Upper lobe of left lung (tissue), 6 donors: ENCODE results near the gene CRPPA. TPM values are rescaled to one million over a fixed set of nuclear protein-coding genes. Genes with fewer than 3 reads are reported as not detected.
"Not testable (repeated sequence)": the region's sequence is repeated elsewhere in the genome, so short reads cannot be mapped to it uniquely, and the experiment has no call there.

ENCODE experiments used
- ATAC-seq, 2 donors: fragments of 200-7000 bp; cut with Tn5 transposase; one replicate each; pipeline ENCODE4 v1.9.1; 2022; ENCODE audit warnings: mild to moderate bottlenecking in 2 of 2, moderate library complexity in 2 of 2; ENCODE audit not compliant: low FRiP score in 2 of 2
- DNase-seq, 2 donors: peaks; one replicate each; pipeline ENCODE4 v3.0.0-alpha.2; 2019 to 2020
- H3K27ac ChIP-seq, 4 donors: fragments of 200-600 bp; sonication (generic); one replicate each; pipeline ENCODE4 v1.5.1; 2016 to 2019
- H3K27me3 ChIP-seq, 4 donors: fragments of 200-600 bp; sonication (generic); one replicate each; pipeline ENCODE4 v1.5.1; 2017 to 2019
- H3K36me3 ChIP-seq, 4 donors: fragments of 200-600 bp; sonication (generic); one replicate each; pipeline ENCODE4 v1.5.1; 2016 to 2019
- H3K4me1 ChIP-seq, 4 donors: fragments of 200-600 bp; sonication (generic); one replicate each; pipeline ENCODE4 v1.5.1; 2018 to 2019
- H3K4me3 ChIP-seq, 4 donors: fragments of 200-600 bp; sonication (generic); one replicate each; pipeline ENCODE4 v1.5.1; 2017 to 2019; ENCODE audit warnings: mild to moderate bottlenecking in 2 of 4, moderate library complexity in 1 of 4
- H3K9me3 ChIP-seq, 4 donors: fragments of 200-600 bp; sonication (generic); one replicate each; pipeline ENCODE4 v1.5.1; 2018 to 2019
- CTCF ChIP-seq, 6 experiments: fragments of 450-650 bp in 4 of 6; fragments of 200-600 bp in 2 of 6; sonication (generic) in 2 of 6; IDR thresholded peaks; one replicate each; pipeline ENCODE4 v1.5.1; 2016 to 2019; ENCODE audit warnings: antibody characterized with exemption in 6 of 6
- EP300 ChIP-seq, 4 donors: sonication (generic); formaldehyde crosslinking; IDR thresholded peaks; one replicate each; pipeline ENCODE4 v1.5.1; 2017; ENCODE audit warnings: antibody characterized with exemption in 4 of 4, control low read depth in 2 of 4
- POLR2A ChIP-seq, 4 donors: fragments of 450-650 bp; IDR thresholded peaks; one replicate each; pipeline ENCODE4 v1.5.1; 2016 to 2017; ENCODE audit warnings: antibody characterized with exemption in 4 of 4, mild to moderate bottlenecking in 2 of 4
- POLR2AphosphoS5 ChIP-seq, 2 donors: sonication (generic); formaldehyde crosslinking; IDR thresholded peaks; one replicate each; pipeline ENCODE4 v1.5.1; 2017; ENCODE audit warnings: antibody characterized with exemption in 2 of 2
- WGBS, 2 donors: methylation state at CpG; one replicate each; pipeline ENCODE4 v1.1.5; 2017 to 2018; 5-methylcytosine and 5-hydroxymethylcytosine counted together
- small RNA-seq, 4 donors: library from RNA; depleted of rRNA; stranded (forward); fragments of <200 nt; gene quantifications; one replicate each; pipeline ENCODE3, GENCODE V24; 2016
- total RNA-seq, 6 donors: library from RNA; depleted of rRNA in 4 of 6; stranded (reverse); fragments of >200 nt in 4 of 6; gene quantifications; one replicate each; pipeline versions ENCODE4 v1.1.0 to v1.2.1, GENCODE V29; 2016 to 2021
- donor health status: DM: no; HTN: no; CAD: no; lungs with moderate emphysema.
- donor health status: DM: no; HTN: yes; CAD: no; lungs with severe emphysema.

Gene CRPPA
- total RNA-seq, 6 donors from 2014 or later: 1.0 to 3.3 (median 2.4) TPM

GRCh38 chr7:16395121-16395520 lies 26.2 kb downstream of the CRPPA start:
- no peak for DNase-seq
- Histone ChIP-seq H3K27me3 (no peaks in the 10 kb centered on the region), H3K4me1 (peaks cover 0 to 6% (median 0%) of the 10 kb centered on the region in 4 donors), H3K4me3 (no peak overlapping the region), H3K27ac (no peak overlapping the region), H3K9me3 (no peaks in the 10 kb centered on the region), H3K36me3 (no peaks in the 10 kb centered on the region)
- no peak for ATAC-seq
- TF ChIP-seq POLR2AphosphoS5 (IDR thresholded peaks at IDR 0.05) (no peak), CTCF (IDR thresholded peaks at IDR 0.05) (no peak), POLR2A (IDR thresholded peaks at IDR 0.05) (no peak), EP300 (IDR thresholded peaks at IDR 0.05) (no peak)
- 95 to 98% methylated on average over 1 of the region's 1 CpG for WGBS, 2 donors

GRCh38 chr7:16393862-16394422 lies 27.4 kb downstream of the CRPPA start:
- H3K27ac ChIP-seq: no peak overlapping the region
- peaks cover 0 to 6% (median 0%) of the 10 kb centered on the region in 4 donors for H3K4me1 ChIP-seq
- no peak overlapping the region for H3K4me3 ChIP-seq
- H3K36me3 ChIP-seq: no peaks in the 10 kb centered on the region
- H3K27me3 ChIP-seq: no peaks in the 10 kb centered on the region
- 96 to 97% methylated on average over 4 of the region's 4 CpGs for WGBS, 2 donors
- DNase-seq: no peak
- ATAC-seq: no peak
- no peaks in the 10 kb centered on the region for H3K9me3 ChIP-seq
- TF ChIP-seq POLR2AphosphoS5 (IDR thresholded peaks at IDR 0.05) (no peak), EP300 (IDR thresholded peaks at IDR 0.05) (no peak), CTCF (IDR thresholded peaks at IDR 0.05) (no peak), POLR2A (IDR thresholded peaks at IDR 0.05) (no peak)

GRCh38 chr7:16392990-16393523 lies 28.3 kb downstream of the CRPPA start:
- Histone ChIP-seq H3K27me3 (no peaks in the 10 kb centered on the region), H3K4me3 (no peak overlapping the region), H3K27ac (no peak overlapping the region), H3K4me1 (peaks cover 0 to 6% (median 0%) of the 10 kb centered on the region in 4 donors), H3K9me3 (no peaks in the 10 kb centered on the region), H3K36me3 (no peaks in the 10 kb centered on the region)
- no peak for TF ChIP-seq CTCF (IDR thresholded peaks at IDR 0.05)
- no peak for TF ChIP-seq POLR2AphosphoS5 (IDR thresholded peaks at IDR 0.05)
- TF ChIP-seq POLR2A (IDR thresholded peaks at IDR 0.05): no peak
- no peak for TF ChIP-seq EP300 (IDR thresholded peaks at IDR 0.05)
- ATAC-seq (peak; percentile 34 to 83), DNase-seq (no peak)
- WGBS, 2 donors: 45 to 70% methylated on average over 2 of the region's 2 CpGs

GRCh38 chr7:16383786-16384185 lies 37.6 kb downstream of the CRPPA start:
- H3K27me3 ChIP-seq, H3K4me1 ChIP-seq, ATAC-seq, H3K4me3 ChIP-seq, H3K9me3 ChIP-seq, H3K27ac ChIP-seq, H3K36me3 ChIP-seq: not testable (repeated sequence)
- 97 to 98% methylated on average over 10 to 18 of the region's 18 CpGs for WGBS, 2 donors
- peak in 1 of 2 donors; percentile 51 for DNase-seq

- not testable (repeated sequence) for DNase-seq, H3K27ac ChIP-seq, H3K27me3 ChIP-seq, ATAC-seq, H3K4me3 ChIP-seq, H3K4me1 ChIP-seq, H3K36me3 ChIP-seq, H3K9me3 ChIP-seq
- WGBS, 2 donors: 93 to 99% methylated on average over 5 to 7 of the region's 7 CpGs
Measured at GRCh38 chr7:16383103-16383502, 38.2 kb downstream of the CRPPA start.

Small RNA genes lying within 50 kb of the gene (small RNA-seq; reads per million reads assigned to genes)
- gene AC005014.3: 0 reads per million in 4 donors

Other genes with a start within 250 kb of the CRPPA start
- 10 to 100 TPM in 3 of 6 donors, 1 to 10 TPM in 3; 3.1 to 37.5 (median 9.4) TPM for gene SOSTDC1, start 44.2 kb upstream of the CRPPA start, total RNA-seq
- not detected for gene LRRC72, start 105.3 kb upstream of the CRPPA start, total RNA-seq
- gene ANKMY2, start 224.2 kb upstream of the CRPPA start, total RNA-seq: 10 to 100 TPM in 5 of 6 donors, 1 to 10 TPM in 1; 5.8 to 16.3 (median 12.7) TPM
- 10 to 100 TPM; 27.9 to 63.7 (median 31.9) TPM for gene BZW2, start 224.6 kb upstream of the CRPPA start, total RNA-seq